Dermis blood vessel endothelial cell (primary cell): ENCODE data around the gene GID8. TPM values are rescaled to one million over a fixed set of nuclear protein-coding genes. Genes with fewer than 3 reads are reported as not detected.

Experiments
- DNase-seq: peaks from one replicate; pipeline ENCODE4 v3.0.0; 2010
- total RNA-seq: library from RNA; depleted of rRNA; stranded (reverse); fragments of >200 nt; gene quantifications from 2 replicates; pipeline ENCODE4 v1.2.3, GENCODE V29; 2014

The GID8 gene
- total RNA-seq, 1 donor from 2014 or later, result 43.7 TPM

DNA sequence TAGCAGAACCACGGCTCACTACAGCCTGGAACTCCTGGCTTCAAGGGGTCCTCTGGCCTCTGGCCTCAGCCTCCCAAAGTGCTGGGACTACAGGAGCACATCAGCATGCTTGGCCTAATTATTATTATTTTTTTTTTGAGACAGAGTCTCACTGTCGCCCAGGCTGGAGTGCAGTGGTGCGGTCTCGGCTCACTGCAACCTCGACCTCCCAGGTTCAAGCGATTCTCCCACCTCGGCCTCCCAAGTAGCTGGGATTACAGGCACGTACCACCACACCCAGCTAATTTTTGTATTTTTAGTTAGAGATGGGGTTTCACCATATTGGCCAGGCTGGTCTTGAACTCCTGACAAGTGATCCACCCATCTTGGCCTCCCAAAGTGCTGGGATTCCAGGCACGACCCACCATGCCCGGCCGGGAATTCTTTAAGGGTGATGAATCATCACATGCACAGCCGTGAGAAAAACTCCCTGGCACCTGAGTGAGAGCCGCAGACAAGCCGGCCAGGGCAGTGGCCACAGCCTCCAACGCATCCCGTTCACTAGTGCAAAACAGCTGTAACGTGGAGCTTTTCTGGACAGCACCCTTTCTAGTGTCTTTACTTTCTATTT, 14.8 kb upstream of the GID8 start:
- peak; percentile 90 for DNase-seq

- no peak for DNase-seq
These were observed 14.1 kb upstream of the GID8 start for GRCh38 chr20:62923669-62924441.

- DNase-seq, result peak; percentile 55
These were observed 13.4 kb upstream of the GID8 start for GRCh38 chr20:62924442-62925075.

- DNase-seq, result no peak
These were observed 12.9 kb upstream of the GID8 start for GRCh38 chr20:62925076-62925419.

- DNase-seq, result peak; percentile 47
These were observed 12.3 kb upstream of the GID8 start for GRCh38 chr20:62925420-62926228.

DNA sequence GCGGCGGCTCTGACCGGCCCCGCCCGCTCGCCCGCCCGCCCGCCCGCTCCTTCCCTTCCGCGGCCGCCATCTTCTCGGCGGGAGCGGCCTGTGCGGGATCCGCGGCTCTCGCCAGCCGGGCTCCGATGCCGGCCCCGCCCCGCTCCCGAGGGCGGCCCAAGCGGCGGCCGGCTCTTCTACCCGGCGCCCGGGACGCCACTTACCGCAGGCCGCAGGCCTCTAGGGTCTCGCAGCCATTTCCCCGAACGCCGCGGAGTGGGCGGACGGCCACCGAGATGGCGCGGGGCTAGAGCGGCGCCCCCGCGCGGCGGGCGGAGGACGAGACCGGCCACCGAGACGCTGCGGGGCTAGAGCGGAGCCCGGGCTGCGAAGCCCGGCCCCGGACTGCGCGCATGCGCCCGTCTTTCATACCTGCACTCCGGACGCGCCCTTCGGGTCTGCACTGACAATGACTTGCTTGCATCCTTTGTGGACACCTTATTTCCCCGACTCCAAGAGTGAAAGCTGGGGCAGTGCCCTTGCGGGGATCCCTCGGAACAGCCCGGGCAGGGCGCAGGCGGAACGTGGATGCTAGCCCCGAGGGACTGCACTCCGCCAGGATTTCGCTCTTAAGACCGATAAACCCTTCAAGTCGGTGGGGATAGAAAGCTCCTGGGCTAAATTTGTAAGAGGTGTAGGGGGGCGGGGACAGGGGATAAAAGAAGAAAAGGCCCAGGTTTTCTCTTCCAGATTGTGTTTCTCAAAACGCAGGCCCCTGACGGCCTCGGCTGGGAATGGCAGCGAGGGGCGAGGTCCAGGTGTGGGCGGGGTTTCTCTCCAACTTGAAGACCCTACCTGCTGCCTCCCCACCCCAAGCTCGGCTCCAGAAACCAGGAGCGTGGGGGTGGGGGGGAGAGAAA, 11.5 kb upstream of the GID8 start, which contains the start of gene DIDO1:
Gene DIDO1, minus strand, starts transcription at position 277 of the 899 bp plus-strand sequence.
- DNase-seq, result peak; percentile 89

GRCh38 chr20:62927128-62927705, 10.7 kb upstream of the GID8 start:
- DNase-seq, result no peak

DNA sequence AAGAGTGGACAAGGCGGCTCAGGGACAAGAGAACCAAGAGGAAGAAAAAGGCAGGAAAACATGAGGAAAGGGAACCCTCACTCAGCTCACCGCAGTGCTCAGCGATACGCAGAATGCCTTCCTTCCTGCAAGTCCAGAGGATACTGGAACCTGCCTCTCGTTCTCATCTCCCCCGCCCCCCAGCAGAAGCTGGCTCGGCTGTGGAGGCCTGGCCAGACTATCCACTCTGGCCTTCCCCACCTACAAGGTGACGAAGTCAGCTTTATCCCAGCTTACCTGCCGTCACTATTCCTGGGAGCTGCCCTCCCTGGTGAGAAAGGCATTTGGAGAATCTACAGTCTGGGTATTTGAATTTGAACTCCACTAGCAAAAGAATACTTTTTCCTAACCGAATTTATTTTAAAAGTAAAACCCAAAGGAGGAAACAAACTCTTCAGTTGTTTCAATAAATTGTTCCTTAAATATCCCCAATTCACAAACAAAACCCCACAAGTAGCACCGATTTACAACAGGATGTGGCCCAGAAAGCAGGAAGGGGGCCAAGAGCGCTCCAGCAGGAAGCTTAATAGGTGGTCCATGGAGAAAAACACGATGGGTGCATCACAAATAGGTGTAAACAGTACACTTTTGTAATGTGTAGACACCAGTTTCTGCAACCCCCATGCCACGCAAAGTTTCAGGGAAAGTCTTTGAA, 9.6 kb upstream of the GID8 start:
- DNase-seq, result peak; percentile 45

GRCh38 chr20:62929051-62929538, 8.9 kb upstream of the GID8 start:
- DNase-seq, result peak; percentile 62

- DNase-seq, result no peak
These were observed 6.5 kb upstream of the GID8 start for GRCh38 chr20:62931464-62931863.

DNA sequence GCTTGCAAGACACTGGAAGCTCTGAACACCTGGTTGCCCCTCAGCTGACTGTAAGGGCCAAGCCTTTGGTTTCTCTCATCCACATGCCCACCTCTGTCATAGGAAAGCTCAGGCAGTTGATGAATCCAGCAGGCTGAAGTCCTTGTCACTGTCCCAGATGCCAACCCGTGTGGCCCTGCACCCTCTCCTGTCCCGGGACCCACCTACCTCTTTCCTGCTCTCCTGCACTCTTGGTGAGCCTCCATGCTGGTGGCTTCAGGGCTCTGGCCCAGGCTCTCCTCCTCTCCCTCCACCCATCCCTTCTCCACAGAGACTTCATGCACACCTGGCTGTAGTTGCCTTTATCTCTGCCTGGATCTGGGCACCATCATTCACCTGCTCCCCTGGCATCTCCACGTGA, 4.0 kb upstream of the GID8 start:
- no peak for DNase-seq

- DNase-seq, result no peak
These were observed 2.6 kb upstream of the GID8 start for GRCh38 chr20:62935204-62935967.

DNA sequence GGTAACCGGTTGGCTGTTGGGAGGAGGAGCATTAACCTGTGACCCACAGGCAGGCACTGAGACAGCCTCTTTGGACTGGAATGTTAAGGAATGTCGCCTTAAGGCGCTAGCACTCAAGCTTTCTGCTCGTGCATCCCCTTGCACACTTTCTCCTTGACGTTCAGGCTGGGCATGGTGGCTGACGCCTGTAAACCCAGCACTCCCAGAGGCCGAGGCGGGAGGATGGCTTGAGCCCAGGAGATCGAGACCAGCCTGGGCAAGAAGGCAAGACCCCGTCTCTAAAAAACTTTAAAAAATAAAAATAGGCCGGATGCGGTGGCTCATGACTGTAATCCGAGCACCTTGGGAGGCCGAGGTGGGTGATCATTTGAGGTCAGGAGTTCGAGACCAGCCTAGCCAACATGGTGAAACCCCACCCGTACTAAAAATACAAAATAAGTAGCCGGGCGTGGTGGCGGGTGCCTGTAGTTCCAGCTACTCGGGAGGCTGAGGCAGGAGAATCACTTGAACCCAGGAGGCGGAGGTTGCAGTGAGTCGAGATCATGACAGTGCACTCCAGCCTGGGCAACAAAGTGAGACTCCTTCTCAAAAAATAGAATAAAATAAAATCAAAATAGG, 1.9 kb upstream of the GID8 start:
- DNase-seq, result no peak

- peak; percentile 98 for DNase-seq
These were observed 461 bp upstream of the GID8 start for GRCh38 chr20:62937268-62938104.

DNA sequence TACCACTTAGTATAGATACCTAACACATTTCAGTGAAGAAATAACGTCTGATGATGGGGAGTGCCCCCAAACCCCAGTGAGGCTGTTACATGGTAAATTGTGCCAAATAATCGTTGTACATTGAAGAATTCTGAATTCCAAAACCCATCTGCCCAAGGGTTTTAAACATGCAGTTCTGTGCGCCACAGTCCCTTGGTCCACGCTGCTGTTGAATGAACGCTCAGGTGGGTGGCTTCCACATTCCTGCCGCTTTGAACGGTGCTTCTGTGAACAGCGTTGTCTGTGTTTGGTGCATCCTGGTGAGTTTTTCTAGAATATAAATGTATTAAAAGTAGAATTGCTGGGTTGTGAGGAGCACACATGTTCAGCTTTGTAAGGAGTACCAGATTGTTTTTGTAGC, 2.9 kb downstream of the GID8 start:
- no peak for DNase-seq

GRCh38 chr20:62941792-62942191, 3.8 kb downstream of the GID8 start:
- no peak for DNase-seq

DNA sequence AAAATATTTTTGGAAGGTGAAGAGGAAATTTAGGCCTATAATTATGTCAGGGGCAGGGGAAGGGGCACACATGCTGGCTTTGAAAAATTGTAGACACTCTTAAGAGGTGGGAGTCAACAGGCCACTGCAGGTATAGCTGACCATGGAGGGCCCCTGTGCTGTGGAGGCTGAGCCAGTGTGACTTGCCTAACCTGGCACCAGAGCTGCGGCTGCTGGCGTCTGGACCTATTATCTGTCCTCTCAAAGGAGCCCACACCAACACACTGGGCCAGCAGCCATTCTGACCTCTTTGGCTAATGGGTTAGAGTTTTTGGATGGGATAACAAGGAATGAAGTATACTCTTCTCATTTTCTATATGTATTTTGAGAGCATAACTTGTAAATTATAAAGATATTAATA, 4.5 kb downstream of the GID8 start:
- no peak for DNase-seq

DNA sequence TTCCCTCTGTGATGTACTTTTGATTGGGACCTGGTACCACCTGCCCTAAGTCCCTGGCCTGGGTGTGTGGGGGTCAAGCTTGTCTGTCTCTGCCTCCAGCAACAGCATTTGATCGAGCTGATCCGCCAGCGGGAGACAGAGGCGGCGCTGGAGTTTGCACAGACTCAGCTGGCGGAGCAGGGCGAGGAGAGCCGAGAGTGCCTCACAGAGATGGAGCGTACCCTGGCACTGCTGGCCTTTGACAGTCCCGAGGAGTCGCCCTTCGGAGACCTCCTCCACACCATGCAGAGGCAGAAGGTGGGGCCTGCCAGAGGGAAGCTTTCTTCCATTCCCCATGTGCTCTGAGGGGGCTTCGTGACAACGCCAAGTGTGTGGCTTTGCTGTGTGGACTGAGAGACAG, 5.4 kb downstream of the GID8 start:
- DNase-seq, result no peak

DNA sequence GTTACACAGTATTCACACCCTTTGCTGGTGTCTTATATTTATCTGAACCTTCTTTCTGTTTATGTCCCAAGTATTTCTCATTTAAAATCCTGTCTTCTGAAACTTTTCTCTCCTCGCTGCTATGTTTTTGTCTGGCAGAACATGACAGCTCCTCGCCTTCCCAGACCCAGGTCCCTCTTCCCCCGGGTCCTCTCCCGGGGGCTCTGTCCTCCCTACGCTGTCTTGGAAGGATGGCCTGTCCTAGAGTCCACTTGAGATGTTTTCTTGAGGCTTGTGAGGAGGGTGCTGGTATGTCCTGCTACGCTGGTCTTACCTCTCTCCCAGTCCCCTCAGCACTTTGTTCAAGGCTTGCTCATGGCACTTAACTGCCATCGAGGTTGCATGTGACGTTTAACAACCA, 6.2 kb downstream of the GID8 start:
- DNase-seq, result no peak
